Calu3 (cell line): ENCODE data around the gene MYH10. TPM values are rescaled to one million over a fixed set of nuclear protein-coding genes. Genes with fewer than 3 reads are reported as not detected.

Source experiments
- BruUV-seq: library from RNA; stranded (reverse); fragments of 400-500 nt; replicated peaks from 2 replicates; lab custom pipeline; 2021; lab: Mats Ljungman, UMichigan
- CTCF ChIA-PET: fragments of 300-600 bp; sonication (Branson Sonifier 250); formaldehyde crosslinking; loops from one replicate; lab custom pipeline; 2022; ENCODE audit warnings: antibody characterized with exemption; lab: Charles Lee
- DNase-seq: peaks from one replicate; pipeline ENCODE4 v3.0.0; 2022
- H3K27ac Mint-ChIP-seq: one replicate; pipeline ENCODE4 v1.8.0; 2022; ENCODE audit warnings: mixed read lengths; ENCODE audit not compliant: unreplicated experiment
- H3K27me3 Mint-ChIP-seq: one replicate; pipeline ENCODE4 v1.8.0; 2022; ENCODE audit warnings: mixed read lengths; ENCODE audit not compliant: unreplicated experiment
- H3K36me3 Mint-ChIP-seq: one replicate; pipeline ENCODE4 v1.8.0; 2022; ENCODE audit warnings: mild to moderate bottlenecking, moderate library complexity, mixed read lengths; ENCODE audit not compliant: insufficient read depth, unreplicated experiment
- H3K4me1 Mint-ChIP-seq: one replicate; pipeline ENCODE4 v1.8.0; 2022; ENCODE audit warnings: mild to moderate bottlenecking, low read depth, mixed read lengths; ENCODE audit not compliant: unreplicated experiment
- H3K4me3 Mint-ChIP-seq: one replicate; pipeline ENCODE4 v1.8.0; 2022; ENCODE audit warnings: mild to moderate bottlenecking, low read depth, moderate library complexity, mixed read lengths; ENCODE audit not compliant: unreplicated experiment
- H3K9me3 Mint-ChIP-seq: one replicate; pipeline ENCODE4 v1.8.0; 2022; ENCODE audit warnings: low read depth, mixed read lengths; ENCODE audit not compliant: unreplicated experiment
- CTCF ChIP-seq: fragments of 200-600 bp; IDR thresholded peaks from one replicate; pipeline ENCODE4 v1.8.0; 2022; ENCODE audit warnings: antibody characterized with exemption; ENCODE audit not compliant: unreplicated experiment
- intact Hi-C: fragments of 100-400 bp; cut with micrococcal nuclease; formaldehyde crosslinking; loops from one replicate; pipeline ENCODE4 v1.10.0; 2022; ENCODE audit not compliant: unreplicated experiment
- total RNA-seq: library from RNA; stranded (reverse); gene quantifications from 2 replicates; pipeline ENCODE4 v1.2.3, GENCODE V29; 2022

The MYH10 gene
- total RNA-seq, 1 experiment from 2014 or later, result 37.0 TPM

- DNase-seq, result no peak
- Mint-ChIP-seq H3K36me3 (peaks cover 4% of the 10 kb centered on the region), H3K27me3 (no peaks in the 10 kb centered on the region), H3K4me3 (no peak overlapping the region), H3K4me1 (no peaks in the 10 kb centered on the region), H3K9me3 (no peaks in the 10 kb centered on the region), H3K27ac (no peak overlapping the region)
- BruUV-seq, result no TSS peak
- CTCF ChIA-PET, result no interaction called here
- intact Hi-C loops, result no loop called here
- no peak for TF ChIP-seq CTCF
Observed at GRCh38 chr17:8514801-8515200, 115.7 kb downstream of the MYH10 start.

- no peak for DNase-seq
- no peak overlapping the region for H3K27ac Mint-ChIP-seq
- TF ChIP-seq CTCF, result no peak
Observed at GRCh38 chr17:8506145-8506544, 124.4 kb downstream of the MYH10 start.

GRCh38 chr17:8504460-8505207 lies 125.9 kb downstream of the MYH10 start:
- no peak overlapping the region for H3K4me3 Mint-ChIP-seq
- BruUV-seq, result no TSS peak
- intact Hi-C loops, result no loop called here
- DNase-seq, result no peak
- CTCF ChIA-PET, result no interaction called here
- H3K4me1 Mint-ChIP-seq, result no peaks in the 10 kb centered on the region
- no peak overlapping the region for H3K27ac Mint-ChIP-seq
- no peaks in the 10 kb centered on the region for H3K27me3 Mint-ChIP-seq
- TF ChIP-seq CTCF, result no peak
- H3K36me3 Mint-ChIP-seq, result peaks cover 15% of the 10 kb centered on the region
- no peaks in the 10 kb centered on the region for H3K9me3 Mint-ChIP-seq

More at GRCh38 chr17:8506145-8506544, 124.4 kb downstream of the MYH10 start:
- CTCF ChIA-PET, result no interaction called here
- H3K9me3 Mint-ChIP-seq, result no peaks in the 10 kb centered on the region
- no TSS peak for BruUV-seq
- no peak overlapping the region for H3K4me3 Mint-ChIP-seq
- no peaks in the 10 kb centered on the region for H3K4me1 Mint-ChIP-seq
- intact Hi-C loops, result no loop called here
- no peaks in the 10 kb centered on the region for H3K27me3 Mint-ChIP-seq
- peaks cover 10% of the 10 kb centered on the region for H3K36me3 Mint-ChIP-seq

GRCh38 chr17:8503807-8504206 lies 126.7 kb downstream of the MYH10 start:
- Mint-ChIP-seq H3K27me3 (no peaks in the 10 kb centered on the region), H3K4me3 (no peak overlapping the region), H3K36me3 (peaks cover 15% of the 10 kb centered on the region), H3K27ac (no peak overlapping the region), H3K4me1 (no peaks in the 10 kb centered on the region), H3K9me3 (no peaks in the 10 kb centered on the region)
- intact Hi-C loops, result no loop called here
- DNase-seq, result no peak
- no peak for TF ChIP-seq CTCF
- BruUV-seq, result no TSS peak
- CTCF ChIA-PET, result no interaction called here
